ENCODE measurements around the gene SYNGR2.
"Not testable (repeated sequence)": the region's sequence is repeated elsewhere in the genome, so short reads cannot be mapped to it uniquely, and the experiment has no call there.

Gene SYNGR2

DNA sequence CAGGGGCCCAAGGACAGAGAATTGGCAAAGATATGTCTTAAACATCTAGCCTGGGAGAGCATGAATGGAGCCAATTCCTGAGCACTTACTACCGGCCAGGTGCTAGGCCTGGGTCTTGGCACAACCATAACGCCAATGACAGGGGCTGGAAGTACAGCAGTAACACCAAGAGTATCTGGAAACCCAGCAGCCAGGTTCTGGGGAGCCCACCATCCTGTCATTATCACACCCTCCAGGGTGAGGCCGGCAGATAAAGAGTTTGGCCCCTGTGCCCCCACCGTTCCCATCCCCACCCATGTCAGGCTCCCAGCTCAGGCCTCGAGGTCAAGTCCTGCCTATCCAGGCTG is 38.3 kb upstream of the SYNGR2 start:
- no peak for DNase-seq (ENCODE audit: low spot score)

DNA sequence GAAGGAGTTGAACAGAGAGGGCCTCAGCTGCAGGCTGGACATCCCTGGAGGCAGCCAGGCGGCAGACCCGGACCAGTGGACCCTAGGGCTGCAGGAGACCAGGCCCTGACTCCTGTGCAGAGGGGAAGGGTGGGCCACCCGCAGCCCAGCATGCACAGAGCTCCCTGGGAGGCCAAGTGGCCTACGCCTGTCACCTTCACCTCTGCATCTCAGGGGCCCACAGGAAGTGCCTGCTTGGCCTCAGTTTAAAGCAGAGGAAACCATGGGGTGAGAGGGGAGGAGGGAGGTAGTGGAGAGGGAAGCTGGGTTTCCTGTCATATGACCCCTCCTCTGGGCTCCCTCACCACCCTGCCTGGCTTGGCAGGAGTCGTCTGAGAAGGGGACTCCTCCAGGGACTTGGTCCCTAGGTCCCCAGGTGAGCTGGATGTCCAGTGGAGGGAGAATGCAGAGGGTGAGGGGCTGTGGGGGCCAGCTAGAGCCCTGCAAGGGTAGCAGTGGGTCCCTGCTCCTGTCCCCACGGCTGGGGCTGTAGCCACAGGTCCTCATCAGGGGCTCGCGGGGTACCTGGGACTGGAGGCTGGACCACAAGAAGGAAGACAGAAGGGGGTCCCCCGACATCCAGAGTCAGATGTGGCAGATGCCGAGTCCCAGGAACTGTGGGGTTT is 37.8 kb upstream of the SYNGR2 start, which contains the start of gene TMC8:
TSS of gene TMC8 (plus strand) at position 335 of the 665 bp plus-strand sequence. CDS start 818 bp downstream, outside the sequence.
- DNase-seq (ENCODE audit: low spot score): no peak

DNA sequence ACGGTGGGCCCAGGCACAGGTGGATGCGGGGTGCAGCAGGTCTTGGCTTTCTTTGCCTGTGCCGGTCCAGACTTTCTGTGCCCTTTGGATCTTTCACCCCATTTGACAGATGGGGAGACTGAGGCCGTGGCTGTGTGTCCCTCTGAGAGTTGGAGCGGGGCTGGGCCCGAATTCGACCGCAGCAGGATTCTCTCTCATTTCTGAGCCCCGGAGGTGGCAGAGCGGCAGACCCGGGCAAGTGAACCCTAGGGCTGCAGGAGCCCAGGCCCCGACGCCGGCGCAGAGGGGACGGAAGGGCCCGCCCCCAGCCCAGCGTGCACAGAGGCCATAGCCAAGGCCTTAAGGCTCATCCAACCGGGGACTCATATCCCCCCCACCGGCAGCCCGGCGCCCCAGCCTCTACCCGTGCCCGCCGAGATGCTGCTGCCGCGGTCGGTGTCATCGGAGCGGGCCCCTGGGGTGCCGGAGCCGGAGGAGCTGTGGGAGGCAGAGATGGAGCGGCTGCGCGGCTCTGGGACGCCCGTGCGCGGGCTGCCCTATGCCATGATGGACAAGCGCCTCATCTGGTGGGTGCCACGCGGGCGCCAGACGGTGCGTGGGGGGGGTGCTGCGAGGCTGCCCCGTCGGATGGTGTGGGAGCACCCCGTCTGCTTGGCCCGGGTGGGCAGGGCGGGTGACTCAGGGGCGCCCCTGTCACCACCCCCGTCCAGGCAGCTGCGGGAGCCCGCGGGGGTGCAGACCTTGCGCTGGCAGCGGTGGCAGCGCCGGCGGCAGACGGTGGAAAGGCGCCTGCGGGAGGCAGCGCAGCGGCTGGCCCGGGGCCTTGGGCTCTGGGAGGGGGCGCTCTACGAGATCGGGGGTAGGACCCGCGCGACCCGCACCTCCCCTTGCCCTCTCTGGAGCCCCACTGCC is 37.0 kb upstream of the SYNGR2 start:
- no peak for DNase-seq (ENCODE audit: low spot score)

DNA sequence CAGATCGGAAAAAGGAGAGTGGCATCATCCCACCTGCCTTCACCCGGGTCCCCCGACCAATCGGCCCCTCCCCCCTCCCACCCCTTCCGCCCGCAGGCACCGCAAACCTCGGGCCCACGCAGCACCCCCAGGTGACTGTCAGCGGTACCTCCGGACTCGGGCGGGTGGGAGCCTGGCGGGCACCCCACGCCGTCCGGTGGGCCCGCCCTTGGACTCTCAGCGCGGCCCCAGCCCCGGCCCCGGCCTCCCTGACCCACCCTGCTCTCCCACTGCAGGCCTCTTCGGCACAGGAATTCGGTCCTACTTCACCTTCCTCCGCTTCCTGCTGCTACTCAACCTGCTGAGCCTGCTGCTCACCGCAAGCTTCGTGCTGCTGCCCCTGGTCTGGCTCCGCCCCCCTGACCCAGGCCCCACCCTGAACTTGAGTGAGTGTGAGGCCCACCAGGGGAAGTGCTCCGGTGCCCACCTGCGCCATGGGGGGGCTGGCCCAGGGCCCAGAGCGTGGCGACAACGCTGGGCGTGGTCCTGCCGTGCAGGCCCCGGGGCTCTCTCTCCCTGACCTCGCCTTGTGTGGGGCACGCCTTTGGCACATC is 36.2 kb upstream of the SYNGR2 start:
- DNase-seq (ENCODE audit: low spot score): peak; percentile 34

DNA sequence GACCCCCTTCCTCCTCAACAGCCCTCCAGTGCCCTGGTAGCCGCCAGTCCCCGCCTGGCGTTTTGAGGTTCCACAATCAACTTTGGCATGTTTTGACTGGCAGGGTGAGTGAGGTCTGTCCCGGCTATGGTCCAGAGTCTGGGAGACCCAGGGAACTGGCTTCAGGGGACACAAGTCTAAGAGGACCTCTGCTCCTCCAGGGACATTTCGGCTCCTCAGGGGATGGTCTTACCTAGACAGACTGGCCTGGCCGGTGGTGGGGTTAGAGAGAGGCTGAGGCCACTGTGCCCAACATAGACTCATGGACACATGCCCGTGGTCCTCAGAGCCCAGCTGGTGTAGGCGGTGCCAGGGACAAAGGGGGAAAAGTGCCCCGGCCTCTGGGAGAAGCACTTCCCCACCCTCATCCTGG is 35.6 kb upstream of the SYNGR2 start:
- no peak for DNase-seq (ENCODE audit: low spot score)

DNA sequence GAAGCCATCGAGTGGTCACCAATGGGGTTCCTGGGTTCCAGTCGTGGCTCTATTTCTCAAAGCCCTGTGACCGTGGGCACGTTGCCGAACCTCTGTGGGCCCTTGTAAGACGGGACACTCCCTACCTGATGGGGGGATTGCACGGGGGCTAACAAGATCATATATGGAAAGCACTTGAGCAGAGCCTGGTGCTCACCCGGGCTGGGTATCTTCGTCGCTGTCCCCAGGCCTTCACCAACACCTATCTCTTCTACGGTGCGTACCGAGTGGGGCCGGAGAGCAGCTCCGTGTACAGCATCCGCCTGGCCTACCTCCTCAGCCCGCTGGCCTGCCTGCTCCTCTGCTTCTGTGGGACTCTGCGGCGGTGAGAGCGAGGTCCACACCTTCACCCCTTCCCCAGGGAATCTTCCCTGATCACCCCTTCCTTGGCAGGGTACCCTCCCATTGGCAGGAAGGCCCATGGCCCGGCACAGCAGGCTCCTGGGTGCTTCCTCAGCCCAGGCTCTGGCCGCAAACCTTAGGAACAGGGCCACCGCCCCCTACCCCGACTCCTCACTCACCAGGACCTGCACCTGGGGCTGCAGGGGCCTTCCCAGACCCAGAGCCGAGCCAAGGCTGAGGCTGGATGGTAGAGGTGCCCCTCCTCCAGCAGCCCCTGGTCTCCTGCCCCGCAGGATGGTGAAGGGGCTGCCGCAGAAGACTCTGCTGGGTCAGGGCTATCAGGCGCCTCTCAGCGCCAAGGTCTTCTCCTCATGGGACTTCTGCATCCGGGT is 35.0 kb upstream of the SYNGR2 start:
- no peak for DNase-seq (ENCODE audit: low spot score)

DNA sequence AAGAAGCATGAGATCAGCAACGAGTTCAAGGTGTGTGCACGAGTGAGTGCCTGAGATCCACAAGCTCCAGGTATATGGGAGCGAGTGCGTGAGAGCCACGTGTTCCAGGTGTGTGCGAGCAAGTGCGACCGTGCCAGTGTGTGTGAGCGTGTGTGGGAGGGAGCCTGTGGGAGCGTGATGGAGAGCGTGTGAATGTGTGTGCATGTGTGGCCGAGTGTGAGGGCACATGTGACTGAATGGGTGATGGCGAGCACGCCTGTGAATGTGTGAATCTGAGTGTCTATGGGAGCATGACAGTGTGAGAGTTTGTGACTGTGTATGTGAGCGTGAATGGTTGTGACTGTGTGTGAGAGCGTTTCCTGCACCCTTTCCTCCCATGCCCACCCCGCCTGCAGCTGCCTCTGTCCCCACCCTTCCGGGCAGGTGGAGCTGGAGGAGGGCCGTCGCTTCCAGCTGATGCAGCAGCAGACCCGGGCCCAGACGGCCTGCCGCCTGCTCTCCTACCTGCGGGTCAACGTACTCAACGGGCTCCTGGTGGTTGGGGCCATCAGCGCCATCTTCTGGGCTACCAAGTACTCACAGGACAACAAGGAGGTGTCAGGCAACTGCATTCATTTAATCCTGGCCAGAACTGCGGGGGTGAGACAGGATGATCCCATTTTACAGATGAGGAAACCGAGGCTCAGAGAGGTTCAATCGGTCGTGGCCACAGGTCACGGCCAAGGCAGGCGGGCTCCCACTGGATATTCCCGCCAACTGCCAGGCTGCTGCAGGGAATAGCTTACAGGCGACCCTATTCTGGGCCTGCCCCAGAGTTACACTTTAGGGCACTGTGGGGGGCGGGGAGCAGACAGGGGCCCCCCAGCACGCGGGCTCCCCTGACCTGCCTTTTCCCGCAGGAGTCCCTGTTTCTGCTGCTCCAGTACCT is 34.1 kb upstream of the SYNGR2 start:
- no peak for DNase-seq (ENCODE audit: low spot score)

DNA sequence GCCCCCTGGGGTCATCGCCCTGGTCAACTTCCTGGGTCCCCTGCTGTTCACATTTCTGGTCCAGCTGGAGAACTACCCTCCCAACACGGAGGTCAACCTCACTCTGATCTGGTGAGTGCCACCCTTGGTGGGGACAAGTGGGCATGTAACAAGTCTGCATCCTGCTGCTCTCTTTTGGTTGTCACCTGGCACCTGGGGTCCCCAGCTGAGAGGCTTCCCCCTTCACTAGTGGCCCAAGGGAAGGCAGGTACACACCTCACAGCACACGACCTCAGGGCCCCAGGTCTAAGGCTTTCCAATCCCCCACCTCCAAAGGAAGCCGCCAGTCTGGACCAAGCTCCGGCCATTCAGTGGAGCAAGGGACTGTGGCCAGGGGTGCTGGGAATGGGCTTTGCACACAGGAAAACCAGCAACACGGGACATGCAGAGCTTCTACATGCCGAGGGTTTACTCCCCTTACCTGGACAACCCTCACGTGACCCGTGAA is 33.4 kb upstream of the SYNGR2 start:
- no peak for DNase-seq (ENCODE audit: low spot score)

DNA sequence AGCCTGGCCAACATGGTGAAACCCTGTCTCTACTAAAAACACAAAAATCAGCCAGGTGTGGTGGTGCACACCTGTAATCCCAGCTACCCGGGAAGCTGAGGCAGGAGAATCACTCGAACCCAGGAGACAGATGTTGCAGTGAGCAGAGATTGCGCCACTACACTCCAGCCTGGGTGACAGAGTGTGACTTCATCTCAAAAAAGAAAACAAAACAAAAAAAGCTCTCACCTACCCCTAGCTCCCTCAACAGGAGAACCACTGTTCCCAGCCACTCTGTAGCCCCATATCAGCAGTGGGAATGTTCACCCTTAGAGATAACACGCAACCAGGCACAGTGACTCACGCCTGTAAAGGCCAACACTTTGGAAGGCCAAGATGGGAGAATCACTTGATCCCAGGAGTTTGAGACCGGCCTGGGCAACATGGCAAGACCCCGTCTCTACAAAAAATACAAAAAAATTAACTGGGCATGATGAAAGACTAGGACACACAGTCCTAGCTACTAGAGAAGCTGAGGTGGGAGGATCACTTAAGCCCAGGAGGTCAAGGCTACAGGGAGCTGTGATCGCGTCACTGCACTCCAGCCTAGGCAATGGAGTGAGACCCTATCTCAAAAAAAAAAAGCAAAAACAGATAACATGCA is 32.4 kb upstream of the SYNGR2 start:
- DNase-seq (ENCODE audit: low spot score): no peak

DNA sequence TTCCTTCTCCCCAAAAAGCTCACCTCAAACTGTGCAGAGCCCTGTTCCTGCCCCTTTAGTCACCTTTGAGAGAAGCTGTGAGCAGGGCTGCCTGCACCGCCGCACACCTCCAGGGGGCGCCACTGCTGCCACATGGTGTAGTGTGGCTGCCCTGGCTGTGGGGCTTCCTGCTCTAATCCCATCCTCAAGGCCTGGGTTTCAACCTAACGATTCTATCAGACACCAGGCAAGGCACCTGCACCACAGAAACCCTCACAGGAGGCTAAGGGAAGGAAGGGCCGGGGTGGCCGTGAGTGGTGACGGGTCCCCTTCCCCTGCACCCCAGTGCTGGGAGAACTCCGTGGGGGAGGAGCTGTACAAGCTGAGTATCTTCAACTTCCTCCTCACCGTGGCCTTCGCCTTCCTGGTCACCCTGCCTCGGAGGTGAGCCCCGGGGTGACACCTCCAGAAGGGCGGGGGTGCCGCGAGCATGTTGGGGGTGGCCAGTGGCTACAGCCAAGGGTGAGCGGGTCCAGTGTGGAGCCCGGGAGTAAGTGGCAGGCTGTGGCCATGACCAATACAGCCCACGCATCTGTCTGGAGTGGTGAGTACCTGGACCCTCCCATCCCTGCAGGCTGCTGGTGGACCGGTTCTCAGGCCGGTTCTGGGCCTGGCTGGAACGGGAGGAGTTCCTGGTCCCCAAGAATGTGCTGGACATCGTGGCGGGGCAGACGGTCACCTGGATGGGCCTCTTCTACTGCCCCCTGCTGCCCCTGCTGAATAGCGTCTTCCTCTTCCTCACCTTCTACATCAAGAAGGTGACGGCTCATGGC is 30.8 kb upstream of the SYNGR2 start:
- no peak for DNase-seq (ENCODE audit: low spot score)

DNA sequence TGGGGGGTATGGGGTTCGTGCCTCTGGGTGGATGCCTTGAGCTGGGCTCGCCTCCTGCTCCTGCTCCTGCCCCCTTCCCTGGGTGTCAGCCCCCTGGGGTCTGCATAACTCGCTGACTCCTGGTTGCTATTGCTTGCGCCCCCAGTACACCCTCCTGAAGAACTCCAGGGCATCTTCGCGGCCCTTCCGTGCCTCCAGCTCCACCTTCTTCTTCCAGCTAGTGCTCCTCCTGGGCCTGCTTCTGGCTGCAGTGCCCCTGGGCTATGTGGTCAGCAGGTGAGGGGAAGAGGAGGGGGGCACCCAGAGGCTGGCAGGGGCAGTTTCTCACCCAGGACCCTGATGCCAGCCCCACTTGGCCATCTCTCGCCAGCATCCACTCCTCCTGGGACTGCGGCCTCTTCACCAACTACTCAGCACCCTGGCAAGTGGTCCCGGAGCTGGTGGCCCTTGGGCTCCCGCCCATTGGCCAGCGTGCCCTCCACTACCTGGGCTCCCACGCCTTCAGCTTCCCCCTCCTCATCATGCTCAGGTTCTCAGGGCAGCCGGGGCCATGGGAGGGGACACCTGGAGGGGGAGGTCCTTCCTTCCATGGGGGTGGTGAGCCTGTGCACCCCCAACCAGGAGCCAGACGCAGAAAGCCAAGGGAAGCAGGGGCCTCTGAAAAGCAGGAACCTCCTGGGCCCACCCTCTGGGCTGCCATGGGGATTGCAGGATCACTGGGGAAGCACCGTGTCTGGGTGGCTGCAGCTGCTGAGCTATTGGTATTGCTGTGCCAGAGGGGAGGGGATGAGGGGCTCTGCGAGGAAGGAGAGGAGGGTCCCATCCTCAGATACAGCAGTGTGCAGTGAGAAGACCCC is 29.9 kb upstream of the SYNGR2 start:
- DNase-seq (ENCODE audit: low spot score): no peak

DNA sequence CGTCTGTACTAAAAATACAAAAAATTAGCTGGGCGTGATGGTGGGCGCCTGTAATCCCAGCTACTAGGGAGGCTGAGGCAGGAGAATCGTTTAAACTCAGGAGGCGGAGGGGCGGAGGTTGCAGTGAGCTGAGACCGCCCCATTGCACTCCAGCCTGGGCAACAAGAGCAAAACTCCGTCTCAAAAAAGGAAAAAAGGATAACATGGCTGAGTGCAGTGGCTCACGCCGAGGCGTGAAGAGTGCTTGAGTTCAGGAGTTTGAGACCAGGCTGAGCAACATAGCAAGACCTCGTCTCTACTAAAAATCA is 28.6 kb upstream of the SYNGR2 start:
- DNase-seq (ENCODE audit: low spot score): not testable (repeated sequence)

DNA sequence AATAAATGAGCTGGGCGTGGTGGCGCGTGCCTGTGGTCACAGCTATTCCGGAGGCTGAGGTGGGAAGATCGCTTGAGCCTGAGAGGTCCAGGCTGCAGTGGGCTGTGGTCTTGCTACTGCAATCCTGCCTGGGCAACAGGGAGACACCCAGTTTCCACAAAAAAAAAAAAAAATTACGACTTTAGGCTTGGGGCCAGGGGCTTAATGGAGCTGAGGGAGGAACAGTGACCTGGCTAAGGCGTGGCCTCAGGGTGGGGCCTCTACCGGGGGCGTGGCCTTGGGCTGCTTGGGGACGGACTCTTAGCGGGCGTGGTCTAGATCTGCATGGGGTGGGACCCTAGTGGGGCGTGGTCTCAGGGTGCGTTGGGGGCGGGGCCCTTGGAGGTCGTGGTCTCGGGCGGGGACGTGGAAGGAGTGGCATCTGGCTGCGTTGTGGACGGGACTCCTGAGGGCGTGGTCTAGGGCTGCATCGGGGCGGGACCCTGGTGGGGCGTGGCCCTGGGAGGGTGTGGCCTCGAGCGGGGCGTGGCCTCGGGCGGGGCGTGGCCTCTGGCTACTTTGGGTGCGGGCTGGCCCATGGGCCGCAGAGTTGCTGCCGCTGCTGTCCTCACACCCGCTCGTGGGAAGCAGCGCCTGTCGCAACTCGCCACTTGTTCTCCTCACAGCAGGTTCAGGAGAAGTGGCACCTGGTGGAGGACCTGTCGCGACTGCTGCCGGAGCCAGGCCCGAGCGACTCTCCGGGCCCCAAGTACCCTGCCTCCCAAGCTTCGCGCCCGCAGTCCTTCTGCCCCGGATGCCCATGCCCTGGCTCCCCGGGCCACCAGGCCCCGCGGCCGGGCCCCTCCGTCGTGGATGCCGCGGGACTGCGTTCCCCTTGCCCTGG is 28.0 kb upstream of the SYNGR2 start:
- DNase-seq (ENCODE audit: low spot score): peak; percentile 98

DNA sequence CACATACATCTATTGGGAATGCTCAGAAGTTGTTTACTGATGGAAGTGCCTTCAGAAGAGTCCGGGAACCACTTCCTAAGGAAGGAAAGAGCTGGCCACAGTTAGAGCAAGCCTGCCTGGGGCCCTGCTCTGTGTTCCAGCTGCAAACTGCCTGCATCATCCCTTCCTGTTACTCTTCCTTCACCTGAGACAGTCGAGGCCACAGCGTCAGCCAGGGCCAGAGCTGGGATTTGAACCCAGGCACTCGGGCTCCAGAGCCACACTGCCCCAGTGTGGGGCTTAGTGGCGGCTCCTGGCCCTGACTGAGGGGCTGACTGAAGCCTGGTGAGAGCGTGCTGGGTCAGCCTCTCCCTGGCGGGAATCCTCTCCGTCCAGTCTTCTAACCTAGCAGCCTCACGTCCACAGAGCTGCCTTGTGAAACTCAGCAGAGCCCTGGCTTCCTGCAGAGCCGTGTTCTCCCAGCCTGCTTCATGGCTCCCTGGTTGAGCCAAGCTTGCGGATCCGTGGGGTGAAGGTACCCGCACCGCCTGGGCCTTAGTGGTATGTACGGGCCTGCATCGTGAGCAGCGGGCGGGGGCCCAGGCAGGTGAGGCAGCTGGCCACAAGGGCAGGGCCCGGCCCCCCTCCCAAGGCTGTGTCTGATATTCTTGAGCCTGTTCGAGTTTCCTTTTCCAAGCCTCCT is 26.8 kb upstream of the SYNGR2 start:
- DNase-seq (ENCODE audit: low spot score): no peak

DNA sequence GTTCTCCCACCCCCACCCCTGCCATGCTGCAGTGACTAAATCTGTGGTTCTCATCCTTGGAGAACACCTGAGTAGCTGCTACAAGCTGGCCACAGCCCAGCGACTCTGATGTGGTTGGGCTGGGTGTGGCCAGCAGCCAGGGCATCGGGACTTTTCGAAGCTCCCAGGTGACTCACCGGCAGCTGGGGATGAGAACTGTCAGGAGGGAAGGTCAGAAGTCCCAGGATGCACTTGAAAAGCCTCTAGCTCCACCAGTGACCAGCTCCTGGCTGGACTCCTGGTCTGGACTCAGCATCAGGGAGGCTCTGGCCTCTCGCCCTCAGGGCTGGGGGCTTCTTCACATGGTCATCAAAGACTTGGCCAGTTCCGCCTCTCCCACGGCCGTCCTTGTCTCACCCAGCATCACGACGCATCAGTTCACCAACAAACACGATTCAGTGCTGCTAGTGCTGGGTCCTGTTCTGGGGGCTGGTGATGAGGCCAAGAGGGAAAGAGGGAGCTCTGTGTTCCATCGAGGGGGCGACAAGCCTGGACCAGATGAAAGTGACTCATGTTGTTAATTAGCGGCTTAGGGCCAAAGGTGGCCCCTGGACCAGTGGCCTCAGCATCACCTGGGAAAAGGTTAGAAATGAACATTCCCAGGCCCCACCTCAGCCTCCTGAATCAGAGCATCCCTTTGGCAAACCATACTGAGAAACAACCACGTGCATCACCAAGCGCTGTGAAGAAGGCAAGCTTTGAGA is 26.1 kb upstream of the SYNGR2 start:
- peak; percentile 93 for DNase-seq (ENCODE audit: low spot score)
